ENCODE data around the gene TMEM198.

DNA sequence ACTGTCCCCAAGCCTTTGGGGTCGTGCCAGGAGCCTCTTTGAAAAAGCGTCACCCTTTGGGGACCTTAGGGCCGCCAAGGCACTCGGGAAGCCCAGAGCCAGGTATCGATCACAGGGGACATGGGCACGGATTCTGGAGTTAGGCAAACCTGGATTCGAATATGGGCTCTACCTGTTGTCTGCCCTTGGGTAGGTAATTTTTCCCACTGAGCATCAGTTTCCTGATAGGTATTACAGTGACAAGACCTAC is 9.3 kb downstream of the TMEM198 start:
- TF ChIP-seq EZH2 (IDR thresholded peaks at IDR 0.05; ENCODE audit: borderline replicate concordance, insufficient read depth, low read depth, low read length, poor library complexity, severe bottlenecking): no peak
- TF ChIP-seq, protein P1, sequence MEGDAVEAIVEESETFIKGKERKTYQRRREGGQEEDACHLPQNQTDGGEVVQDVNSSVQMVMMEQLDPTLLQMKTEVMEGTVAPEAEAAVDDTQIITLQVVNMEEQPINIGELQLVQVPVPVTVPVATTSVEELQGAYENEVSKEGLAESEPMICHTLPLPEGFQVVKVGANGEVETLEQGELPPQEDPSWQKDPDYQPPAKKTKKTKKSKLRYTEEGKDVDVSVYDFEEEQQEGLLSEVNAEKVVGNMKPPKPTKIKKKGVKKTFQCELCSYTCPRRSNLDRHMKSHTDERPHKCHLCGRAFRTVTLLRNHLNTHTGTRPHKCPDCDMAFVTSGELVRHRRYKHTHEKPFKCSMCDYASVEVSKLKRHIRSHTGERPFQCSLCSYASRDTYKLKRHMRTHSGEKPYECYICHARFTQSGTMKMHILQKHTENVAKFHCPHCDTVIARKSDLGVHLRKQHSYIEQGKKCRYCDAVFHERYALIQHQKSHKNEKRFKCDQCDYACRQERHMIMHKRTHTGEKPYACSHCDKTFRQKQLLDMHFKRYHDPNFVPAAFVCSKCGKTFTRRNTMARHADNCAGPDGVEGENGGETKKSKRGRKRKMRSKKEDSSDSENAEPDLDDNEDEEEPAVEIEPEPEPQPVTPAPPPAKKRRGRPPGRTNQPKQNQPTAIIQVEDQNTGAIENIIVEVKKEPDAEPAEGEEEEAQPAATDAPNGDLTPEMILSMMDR (IDR thresholded peaks at IDR 0.05): no peak

Measured in B cell (primary cell).